ENCODE data around the gene POLR2A. TPM values are rescaled to one million over a fixed set of nuclear protein-coding genes. Genes with fewer than 3 reads are reported as not detected.

The POLR2A gene
- total RNA-seq, 1 donor from 2014 or later = 121 TPM

DNA sequence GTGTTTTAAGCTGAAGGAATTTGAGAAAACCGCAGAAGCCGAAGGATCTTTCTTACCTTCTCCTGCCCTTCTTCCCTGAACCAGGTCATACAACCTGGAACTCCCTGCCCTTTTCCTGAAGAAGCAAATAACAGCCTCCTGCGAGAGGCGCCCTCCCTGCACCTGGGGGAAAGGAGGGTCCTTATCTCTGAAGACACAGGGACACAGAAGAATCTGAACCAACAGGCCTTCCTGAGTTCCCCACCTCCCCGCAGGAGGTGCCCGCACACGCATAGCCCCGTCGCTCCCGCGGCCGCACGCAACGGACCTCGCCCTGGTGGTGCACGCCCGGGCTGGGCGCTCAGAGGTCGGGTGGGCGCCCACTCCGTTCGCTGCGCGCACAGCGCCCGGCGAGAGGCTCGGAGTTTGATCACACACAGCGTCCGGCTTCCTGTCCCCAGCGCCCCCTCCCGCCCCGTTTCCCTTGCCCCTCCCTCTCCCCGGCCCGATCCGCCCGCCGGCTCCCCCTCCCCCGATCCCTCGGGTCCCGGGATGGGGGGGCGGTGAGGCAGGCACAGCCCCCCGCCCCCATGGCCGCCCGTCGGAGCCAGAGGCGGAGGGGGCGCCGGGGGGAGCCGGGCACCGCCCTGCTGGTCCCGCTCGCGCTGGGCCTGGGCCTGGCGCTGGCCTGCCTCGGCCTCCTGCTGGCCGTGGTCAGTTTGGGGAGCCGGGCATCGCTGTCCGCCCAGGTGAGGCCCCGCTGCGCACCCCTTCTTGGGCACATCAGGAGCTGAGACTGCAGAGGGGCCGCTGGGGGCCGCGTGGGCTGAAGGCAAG lies 64.6 kb downstream of the POLR2A start, which contains the start of gene TNFSF12:
Gene TNFSF12, plus strand, starts transcription at position 474 of the 816 bp plus-strand sequence. Its CDS starts 96 bp downstream, at position 570.
- H3K4me3 Mint-ChIP-seq (ENCODE audit: unreplicated experiment) = peak within 1 kb of the TSS; percentile 70
- peaks cover 13% of the 10 kb centered on the region for H3K4me1 Mint-ChIP-seq (ENCODE audit: low read depth)
- TF ChIP-seq, protein P1, sequence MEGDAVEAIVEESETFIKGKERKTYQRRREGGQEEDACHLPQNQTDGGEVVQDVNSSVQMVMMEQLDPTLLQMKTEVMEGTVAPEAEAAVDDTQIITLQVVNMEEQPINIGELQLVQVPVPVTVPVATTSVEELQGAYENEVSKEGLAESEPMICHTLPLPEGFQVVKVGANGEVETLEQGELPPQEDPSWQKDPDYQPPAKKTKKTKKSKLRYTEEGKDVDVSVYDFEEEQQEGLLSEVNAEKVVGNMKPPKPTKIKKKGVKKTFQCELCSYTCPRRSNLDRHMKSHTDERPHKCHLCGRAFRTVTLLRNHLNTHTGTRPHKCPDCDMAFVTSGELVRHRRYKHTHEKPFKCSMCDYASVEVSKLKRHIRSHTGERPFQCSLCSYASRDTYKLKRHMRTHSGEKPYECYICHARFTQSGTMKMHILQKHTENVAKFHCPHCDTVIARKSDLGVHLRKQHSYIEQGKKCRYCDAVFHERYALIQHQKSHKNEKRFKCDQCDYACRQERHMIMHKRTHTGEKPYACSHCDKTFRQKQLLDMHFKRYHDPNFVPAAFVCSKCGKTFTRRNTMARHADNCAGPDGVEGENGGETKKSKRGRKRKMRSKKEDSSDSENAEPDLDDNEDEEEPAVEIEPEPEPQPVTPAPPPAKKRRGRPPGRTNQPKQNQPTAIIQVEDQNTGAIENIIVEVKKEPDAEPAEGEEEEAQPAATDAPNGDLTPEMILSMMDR (IDR thresholded peaks at IDR 0.05) = peak; percentile 65
- no peaks in the 10 kb centered on the region for H3K9me3 Mint-ChIP-seq (ENCODE audit: low read depth)
- no peaks in the 10 kb centered on the region for H3K27me3 Mint-ChIP-seq (ENCODE audit: low read depth)
- no peak for DNase-seq (ENCODE audit: low spot score)
- peaks cover 6% of the 10 kb centered on the region for H3K36me3 Mint-ChIP-seq (ENCODE audit: low read depth)
- H3K27ac Mint-ChIP-seq (ENCODE audit: unreplicated experiment) = peak within 1 kb of the TSS; percentile 59

Other genes with a start within 250 kb of the POLR2A start
- 58.8 to 65.2 TPM (median 59.5 TPM) in 3 replicates for gene DVL2, start 249.8 kb upstream of the POLR2A start, total RNA-seq
- 49.5 to 57.8 TPM (median 53.1 TPM) in 3 replicates for gene PHF23, start 244.9 kb upstream of the POLR2A start, total RNA-seq
- gene GABARAP, start 241.9 kb upstream of the POLR2A start, total RNA-seq = 449 to 459 TPM (median 455 TPM) in 3 replicates
- gene CTDNEP1, start 232.6 kb upstream of the POLR2A start, total RNA-seq = 105 to 118 TPM (median 111 TPM) in 3 replicates
- gene ELP5, start 232.2 kb upstream of the POLR2A start, total RNA-seq = 24.9 to 32.7 TPM (median 25.8 TPM) in 3 replicates
- 0.42 to 0.54 TPM (median 0.46 TPM) in 3 replicates for gene CLDN7, start 221.9 kb upstream of the POLR2A start, total RNA-seq
- 0.15 to 0.38 TPM (median 0.30 TPM) in 3 replicates for gene SLC2A4, start 202.6 kb upstream of the POLR2A start, total RNA-seq
- gene YBX2, start 189.7 kb upstream of the POLR2A start, total RNA-seq = 0.56 to 0.57 TPM in 2 of 3 replicates, not detected in the other
- 364 to 494 TPM (median 376 TPM) in 3 replicates for gene EIF5A, start 176.7 kb upstream of the POLR2A start, total RNA-seq
- 43.9 to 64.9 TPM (median 55.3 TPM) in 3 replicates for gene GPS2, start 169.0 kb upstream of the POLR2A start, total RNA-seq
- 28.0 to 43.3 TPM (median 32.4 TPM) in 3 replicates for gene NEURL4, start 155.0 kb upstream of the POLR2A start, total RNA-seq
- 2.9 to 6.8 TPM (median 3.7 TPM) in 3 replicates for gene ACAP1, start 147.8 kb upstream of the POLR2A start, total RNA-seq
- 16.6 to 23.3 TPM (median 23.0 TPM) in 3 replicates for gene KCTD11, start 132.2 kb upstream of the POLR2A start, total RNA-seq
- gene TMEM95, start 129.2 kb upstream of the POLR2A start, total RNA-seq = not detected in 3 replicates
- gene TNK1, start 103.3 kb upstream of the POLR2A start, total RNA-seq = 0.22 to 0.72 TPM in 2 of 3 replicates, not detected in the other
- 79.8 to 82.6 TPM (median 81.5 TPM) in 3 replicates for gene PLSCR3, start 89.8 kb upstream of the POLR2A start, total RNA-seq
- 32.8 to 42.8 TPM (median 34.3 TPM) in 3 replicates for gene TMEM256, start 80.3 kb upstream of the POLR2A start, total RNA-seq
- 45.2 to 49.8 TPM (median 46.7 TPM) in 3 replicates for gene NLGN2, start 76.5 kb upstream of the POLR2A start, total RNA-seq
- gene SPEM1, start 64.0 kb upstream of the POLR2A start, total RNA-seq = not detected in 3 replicates
- gene SPEM2, start 58.8 kb upstream of the POLR2A start, total RNA-seq = not detected in 3 replicates
- gene SPEM3, start 55.5 kb upstream of the POLR2A start, total RNA-seq = not detected in 3 replicates
- gene TMEM102, start 48.9 kb upstream of the POLR2A start, total RNA-seq = 6.9 to 9.1 TPM (median 7.7 TPM) in 3 replicates
- gene FGF11, start 44.9 kb upstream of the POLR2A start, total RNA-seq = 5.0 to 6.0 TPM (median 5.1 TPM) in 3 replicates
- gene CHRNB1, start 39.3 kb upstream of the POLR2A start, total RNA-seq = 12.2 to 14.0 TPM (median 12.6 TPM) in 3 replicates
- 50.9 to 51.9 TPM (median 51.0 TPM) in 3 replicates for gene ZBTB4, start 4.7 kb upstream of the POLR2A start, total RNA-seq
- not detected in 3 replicates for gene SLC35G6, start 2.9 kb upstream of the POLR2A start, total RNA-seq
- 12.1 to 23.3 TPM (median 23.0 TPM) in 3 replicates for gene TNFSF12, start 64.7 kb downstream of the POLR2A start, total RNA-seq
- gene TNFSF13, start 74.4 kb downstream of the POLR2A start, total RNA-seq = 0.48 to 1.9 TPM (median 1.7 TPM) in 3 replicates
- gene SENP3, start 77.6 kb downstream of the POLR2A start, total RNA-seq = 45.3 to 57.8 TPM (median 49.4 TPM) in 3 replicates
- 1.2 to 3.3 TPM (median 2.6 TPM) in 3 replicates for gene CD68, start 95.3 kb downstream of the POLR2A start, total RNA-seq
- gene MPDU1, start 99.5 kb downstream of the POLR2A start, total RNA-seq = 33.1 to 47.8 TPM (median 35.9 TPM) in 3 replicates
- 0.32 to 0.39 TPM in 2 of 3 replicates, not detected in the other for gene SOX15, start 105.7 kb downstream of the POLR2A start, total RNA-seq
- 48.4 to 53.7 TPM (median 52.5 TPM) in 3 replicates for gene FXR2, start 130.5 kb downstream of the POLR2A start, total RNA-seq
- 82.1 to 85.0 TPM (median 84.9 TPM) in 3 replicates for gene SAT2, start 143.5 kb downstream of the POLR2A start, total RNA-seq
- gene SHBG, start 145.8 kb downstream of the POLR2A start, total RNA-seq = 0.67 to 1.2 TPM (median 0.92 TPM) in 3 replicates
- gene ATP1B2, start 166.6 kb downstream of the POLR2A start, total RNA-seq = 0.77 to 2.2 TPM (median 0.90 TPM) in 3 replicates
- 74.5 to 77.7 TPM (median 74.9 TPM) in 3 replicates for gene TP53, start 203.1 kb downstream of the POLR2A start, total RNA-seq
- 6.5 to 12.6 TPM (median 7.1 TPM) in 3 replicates for gene WRAP53, start 204.1 kb downstream of the POLR2A start, total RNA-seq
- gene EFNB3, start 220.8 kb downstream of the POLR2A start, total RNA-seq = 4.1 to 6.5 TPM (median 6.4 TPM) in 3 replicates
- not detected in 3 replicates for gene DNAH2, start 233.4 kb downstream of the POLR2A start, total RNA-seq

Measured in chondrocyte (in vitro differentiated cells).